Amniotic epithelial cell (primary cell): ENCODE results near the gene CCL7.

Source experiments
- DNase-seq: peaks from one replicate; pipeline ENCODE4 v3.0.0-alpha.2; 2010; ENCODE audit warnings: low read depth

CCL7 gene

GRCh38 chr17:34246881-34247280 is 23.1 kb upstream of the CCL7 start:
- DNase-seq: no peak

GRCh38 chr17:34248511-34249024 is 21.5 kb upstream of the CCL7 start:
- no peak for DNase-seq

- DNase-seq: no peak
Measured at GRCh38 chr17:34249061-34249460, 21.0 kb upstream of the CCL7 start.

GRCh38 chr17:34249478-34249877 is 20.5 kb upstream of the CCL7 start:
- DNase-seq: no peak

- DNase-seq: no peak
Measured at GRCh38 chr17:34251186-34251585, 18.8 kb upstream of the CCL7 start.

GRCh38 chr17:34252095-34252443 is 18.0 kb upstream of the CCL7 start:
- DNase-seq: no peak

- DNase-seq: no peak
Measured at GRCh38 chr17:34252444-34253138, 17.4 kb upstream of the CCL7 start.

- no peak for DNase-seq
Measured at GRCh38 chr17:34253139-34253525, 16.9 kb upstream of the CCL7 start.

GRCh38 chr17:34254146-34254545 is 15.9 kb upstream of the CCL7 start:
- no peak for DNase-seq

- no peak for DNase-seq
Measured at GRCh38 chr17:34254651-34255380, 15.2 kb upstream of the CCL7 start, which contains the start of gene CCL2. Gene CCL2, plus strand, starts transcription at chr17:34255285. Its CDS starts 65 bp downstream, at chr17:34255350.

GRCh38 chr17:34255381-34255732 is 14.7 kb upstream of the CCL7 start:
- no peak for DNase-seq

- no peak for DNase-seq
Measured at GRCh38 chr17:34255841-34256240, 14.2 kb upstream of the CCL7 start.

- no peak for DNase-seq
Measured at GRCh38 chr17:34257299-34257985, 12.6 kb upstream of the CCL7 start.

GRCh38 chr17:34257986-34258326 is 12.1 kb upstream of the CCL7 start:
- no peak for DNase-seq

GRCh38 chr17:34259146-34259545 is 10.9 kb upstream of the CCL7 start:
- no peak for DNase-seq

- no peak for DNase-seq
Measured at GRCh38 chr17:34260861-34261260, 9.2 kb upstream of the CCL7 start.

GRCh38 chr17:34261568-34262337 is 8.3 kb upstream of the CCL7 start:
- no peak for DNase-seq

GRCh38 chr17:34265711-34266110 is 4.3 kb upstream of the CCL7 start:
- DNase-seq: no peak

- DNase-seq: no peak
Measured at GRCh38 chr17:34275881-34276280, 5.9 kb downstream of the CCL7 start.

- no peak for DNase-seq
Measured at GRCh38 chr17:34276826-34277225, 6.8 kb downstream of the CCL7 start.

GRCh38 chr17:34283571-34283970 is 13.6 kb downstream of the CCL7 start:
- no peak for DNase-seq

GRCh38 chr17:34285286-34285792 is 15.3 kb downstream of the CCL7 start, which contains the start of gene CCL11:
Gene CCL11, plus strand, starts transcription at chr17:34285742. Its CDS starts 67 bp downstream, at chr17:34285809.
- DNase-seq: no peak
